Neural progenitor cell (in vitro differentiated cells): ENCODE data around the gene RERG.

ENCODE experiments used
- CTCF ChIP-seq: fragments of 200-600 bp; sonication (generic); IDR thresholded peaks from 2 replicates; pipeline ENCODE4 v1.5.1; 2017; ENCODE audit warnings: antibody characterized with exemption, mild to moderate bottlenecking
- EZH2phosphoT487 ChIP-seq: fragments of 200-600 bp; sonication (generic); IDR thresholded peaks from 2 replicates; pipeline ENCODE4 v1.6.1; 2017; ENCODE audit warnings: antibody characterized with exemption

GRCh38 chr12:15184484-15184883 is 36.7 kb downstream of the RERG start:
- TF ChIP-seq CTCF = no peak
- no peak for TF ChIP-seq EZH2phosphoT487
